Measurements from ENCODE around the gene CUBN.

DNA sequence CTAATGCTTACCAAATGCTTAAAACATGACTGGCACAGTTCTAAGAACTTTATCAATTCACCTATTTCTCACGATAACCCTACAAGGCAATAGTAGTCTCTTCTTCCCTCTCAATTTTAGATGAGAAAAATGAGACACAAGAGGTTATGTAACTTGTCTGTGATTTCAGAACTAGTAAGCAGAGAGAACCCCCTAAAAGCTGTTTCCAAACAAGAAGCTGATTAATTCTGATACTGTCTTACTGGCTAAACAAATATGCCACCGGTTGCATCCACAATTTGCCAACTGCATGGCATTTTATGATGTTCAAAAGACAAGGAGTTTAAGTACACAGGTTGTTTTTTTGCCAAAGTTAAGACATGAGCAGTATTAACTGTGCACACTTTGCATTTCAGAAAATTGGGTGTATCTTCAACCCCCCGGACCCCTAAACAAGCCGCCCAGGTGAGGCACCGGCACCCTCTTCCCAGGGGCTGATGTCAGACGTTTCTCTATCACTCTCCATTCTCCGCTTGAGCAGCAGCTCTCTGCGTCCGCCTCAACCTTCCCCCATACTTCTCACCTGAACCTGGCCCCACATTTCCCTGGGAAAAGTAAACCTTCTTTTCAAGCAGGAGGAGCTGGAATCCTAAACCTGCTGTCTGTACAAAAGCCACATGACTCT lies 334.1 kb downstream of the CUBN start:
- TF ChIP-seq SUZ12 (IDR thresholded peaks at IDR 0.05; ENCODE audit: extremely low read depth, insufficient read depth, insufficient read length) (no peak), ZNF274 (IDR thresholded peaks at IDR 0.05; ENCODE audit: low read depth, low read length) (no peak), YY1 (IDR thresholded peaks at IDR 0.05; ENCODE audit: insufficient read depth, insufficient read length) (no peak)

All from NT2/D1 (cell line).